ENCODE results near the gene KRI1.

KRI1 gene

DNA sequence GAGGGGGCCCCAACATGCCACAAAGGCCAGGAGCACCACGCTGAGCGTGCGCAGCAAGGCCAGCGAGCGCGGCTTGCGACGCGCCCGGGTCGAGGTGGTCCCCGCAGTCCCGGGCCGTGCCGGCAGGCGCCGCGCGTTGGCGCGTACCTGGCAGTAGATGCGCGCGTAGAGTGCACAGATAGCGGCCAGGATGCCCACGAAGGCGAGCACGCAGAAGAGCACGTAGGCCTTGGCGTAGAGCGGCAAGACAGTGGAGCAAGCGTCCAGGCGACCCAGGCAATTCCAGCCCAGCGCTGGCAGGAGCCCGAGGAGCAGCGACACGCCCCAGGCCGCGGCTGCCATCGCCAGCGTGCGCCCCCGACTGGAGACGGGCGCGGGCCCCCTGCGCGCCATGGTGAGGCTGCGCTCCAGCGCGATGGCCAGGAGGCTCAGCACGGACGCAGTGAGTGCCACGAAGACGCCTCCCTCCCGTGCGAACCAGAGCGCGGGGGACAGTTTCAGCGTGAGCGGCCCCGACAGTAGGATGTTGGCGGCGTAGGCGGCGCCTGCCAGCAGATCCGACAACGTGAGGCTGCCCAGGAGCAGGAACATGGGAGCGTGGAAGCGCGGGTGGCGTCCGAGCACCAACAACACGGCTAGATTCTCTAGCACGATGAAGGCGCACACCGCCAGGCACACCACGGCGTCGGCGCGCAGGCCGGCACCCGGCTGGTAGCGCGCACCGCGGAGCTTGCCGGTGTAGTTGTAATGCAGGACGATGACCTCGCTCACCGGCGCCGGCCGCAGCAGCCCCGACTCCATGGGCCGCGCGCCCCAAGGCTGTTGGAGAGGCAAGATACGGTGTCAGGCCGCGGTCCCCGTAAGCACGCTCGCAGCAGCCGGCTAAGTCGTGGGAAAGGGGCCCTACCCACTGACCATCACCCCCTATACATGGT, 51.3 kb downstream of the KRI1 start:
- DNase-seq (ENCODE audit: low read depth in 2 of 2), result no peak
- H3K4me3 ChIP-seq (replicated peaks in 1 of 2; ENCODE audit: low read depth in 2 of 2, low read length in 2 of 2), result no peak overlapping the region
- TF ChIP-seq, protein P1, sequence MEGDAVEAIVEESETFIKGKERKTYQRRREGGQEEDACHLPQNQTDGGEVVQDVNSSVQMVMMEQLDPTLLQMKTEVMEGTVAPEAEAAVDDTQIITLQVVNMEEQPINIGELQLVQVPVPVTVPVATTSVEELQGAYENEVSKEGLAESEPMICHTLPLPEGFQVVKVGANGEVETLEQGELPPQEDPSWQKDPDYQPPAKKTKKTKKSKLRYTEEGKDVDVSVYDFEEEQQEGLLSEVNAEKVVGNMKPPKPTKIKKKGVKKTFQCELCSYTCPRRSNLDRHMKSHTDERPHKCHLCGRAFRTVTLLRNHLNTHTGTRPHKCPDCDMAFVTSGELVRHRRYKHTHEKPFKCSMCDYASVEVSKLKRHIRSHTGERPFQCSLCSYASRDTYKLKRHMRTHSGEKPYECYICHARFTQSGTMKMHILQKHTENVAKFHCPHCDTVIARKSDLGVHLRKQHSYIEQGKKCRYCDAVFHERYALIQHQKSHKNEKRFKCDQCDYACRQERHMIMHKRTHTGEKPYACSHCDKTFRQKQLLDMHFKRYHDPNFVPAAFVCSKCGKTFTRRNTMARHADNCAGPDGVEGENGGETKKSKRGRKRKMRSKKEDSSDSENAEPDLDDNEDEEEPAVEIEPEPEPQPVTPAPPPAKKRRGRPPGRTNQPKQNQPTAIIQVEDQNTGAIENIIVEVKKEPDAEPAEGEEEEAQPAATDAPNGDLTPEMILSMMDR (IDR thresholded peaks at IDR 0.05; ENCODE audit: low read depth, low read length), result no peak

DNA sequence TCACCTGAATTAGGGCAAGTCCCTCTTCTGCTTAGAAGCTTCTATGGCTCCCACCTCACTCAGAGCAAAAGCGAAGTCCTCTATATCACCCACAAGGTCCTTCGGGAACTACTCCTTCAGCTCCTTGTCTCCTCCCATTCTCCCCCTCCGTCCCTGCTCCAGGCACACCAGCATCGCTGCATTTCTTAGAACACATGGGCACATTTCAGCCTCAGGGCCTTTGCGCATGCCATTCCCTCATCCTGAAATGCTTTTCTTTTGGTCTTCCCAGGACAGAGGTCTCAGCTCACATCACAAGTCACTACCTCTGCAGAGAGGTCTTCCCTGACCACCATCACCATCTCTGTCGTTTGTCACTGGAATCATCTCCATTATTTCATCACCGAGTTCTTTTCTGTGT, 52.6 kb downstream of the KRI1 start:
- DNase-seq (ENCODE audit: low read depth in 2 of 2), result no peak
- no peak overlapping the region for H3K4me3 ChIP-seq (replicated peaks in 1 of 2; ENCODE audit: low read depth in 2 of 2, low read length in 2 of 2)
- TF ChIP-seq, protein P1 (IDR thresholded peaks at IDR 0.05; ENCODE audit: low read depth, low read length), result no peak

GRCh38 chr19:10510301-10510802, 55.5 kb downstream of the KRI1 start:
- DNase-seq (ENCODE audit: low read depth in 2 of 2), result peak in 1 of 2 donors; percentile 41
- TF ChIP-seq, protein P1 (IDR thresholded peaks at IDR 0.05; ENCODE audit: low read depth, low read length), result peak; percentile 71
- H3K4me3 ChIP-seq (replicated peaks in 1 of 2; ENCODE audit: low read depth in 2 of 2, low read length in 2 of 2), result no peak overlapping the region

GRCh38 chr19:10508707-10509106, 57.1 kb downstream of the KRI1 start:
- TF ChIP-seq, protein P1 (IDR thresholded peaks at IDR 0.05; ENCODE audit: low read depth, low read length), result no peak
- peak in 1 of 2 donors; percentile 30 for DNase-seq (ENCODE audit: low read depth in 2 of 2)
- H3K4me3 ChIP-seq (replicated peaks in 1 of 2; ENCODE audit: low read depth in 2 of 2, low read length in 2 of 2), result no peak overlapping the region

DNA sequence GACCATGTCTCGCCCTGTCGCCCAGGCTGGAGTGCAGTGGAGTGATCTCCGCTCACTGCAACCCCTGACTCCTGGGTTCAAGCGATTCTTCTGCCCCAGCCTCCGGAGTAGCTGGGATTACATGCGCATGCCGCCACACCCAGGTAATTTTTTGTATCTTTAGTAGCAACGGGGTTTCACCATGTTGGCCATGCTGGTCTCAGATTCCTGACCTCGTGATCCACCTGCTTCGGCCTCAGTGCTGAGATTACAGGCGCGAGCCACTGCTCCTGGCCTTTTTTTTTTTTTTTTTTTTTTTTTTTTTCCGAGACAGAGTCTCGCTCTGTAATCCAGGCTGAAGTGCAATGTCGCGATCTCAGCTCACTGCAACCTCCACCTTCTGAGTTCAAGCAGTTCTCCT, 57.8 kb downstream of the KRI1 start:
- DNase-seq (ENCODE audit: low read depth in 2 of 2), result no peak
- TF ChIP-seq, protein P1 (IDR thresholded peaks at IDR 0.05; ENCODE audit: low read depth, low read length), result no peak
- H3K4me3 ChIP-seq (replicated peaks in 1 of 2; ENCODE audit: low read depth in 2 of 2, low read length in 2 of 2), result no peak overlapping the region

- DNase-seq (ENCODE audit: low read depth in 2 of 2), result peak; percentile 75
- TF ChIP-seq, protein P1 (IDR thresholded peaks at IDR 0.05; ENCODE audit: low read depth, low read length), result peak; percentile 88
- H3K4me3 ChIP-seq (replicated peaks in 1 of 2; ENCODE audit: low read depth in 2 of 2, low read length in 2 of 2), result no peak overlapping the region
These were observed 60.1 kb downstream of the KRI1 start for GRCh38 chr19:10505583-10506229.

All from cardiac fibroblast (primary cell).